HEK293 (cell line): ENCODE data around the gene ARID3B.

Experiments used
- CTCF ChIA-PET: fragments of 350-600 bp; formaldehyde crosslinking; extraction: SDS; loops from one replicate; lab custom pipeline; 2021; ENCODE audit warnings: antibody characterized with exemption; lab: Yijun Ruan, JAX
- POLR2A ChIA-PET: fragments of 300-600 bp; formaldehyde crosslinking; extraction: SDS; loops from one replicate; lab custom pipeline; 2020; ENCODE audit warnings: antibody characterized with exemption, inconsistent platforms; lab: Yijun Ruan, JAX
- H3K27ac ChIP-seq: fragments of 200-500 bp; sonication (Bioruptor generic); 2 replicates; pipeline ENCODE4 v1.5.1; 2014; ENCODE audit warnings: low read depth, low read length, control low read depth, inconsistent platforms; ENCODE audit errors: extremely low read depth
- H3K36me3 ChIP-seq, 2 experiments: fragments of 200-500 bp in 1 of 2; sonication (Bioruptor generic) in 1 of 2; 1 replicate in 1 of 2; 2 replicates in 1 of 2; pipeline ENCODE4 v1.5.1; 2014 to 2017; ENCODE audit warnings: inconsistent platforms in 2 of 2, low read length in 2 of 2; ENCODE audit not compliant: control insufficient read depth in 2 of 2, insufficient read depth in 1 of 2
- H3K4me1 ChIP-seq: fragments of 200-500 bp; sonication (Bioruptor generic); 2 replicates; pipeline ENCODE4 v1.5.1; 2014; ENCODE audit warnings: mild to moderate bottlenecking, low read length, inconsistent platforms; ENCODE audit not compliant: control insufficient read depth, insufficient read depth
- H3K4me3 ChIP-seq: 2 replicates; pipeline ENCODE4 v1.5.1; 2011; ENCODE audit warnings: low read depth, mild to moderate bottlenecking, control low read depth, low read length, moderate library complexity
- H3K9me3 ChIP-seq: fragments of 200-500 bp; sonication (Bioruptor generic); 2 replicates; pipeline ENCODE4 v1.5.1; 2014; ENCODE audit warnings: low read depth, low read length, inconsistent platforms; ENCODE audit not compliant: control insufficient read depth, insufficient read depth
- HOXC10 ChIP-seq: sonication (generic); formaldehyde crosslinking; IDR thresholded peaks from 2 replicates; pipeline ENCODE4 v1.8.1; 2023; ENCODE audit warnings: mild to moderate bottlenecking, missing genetic modification reagents
- MYNN ChIP-seq: fragments of 450-650 bp; formaldehyde crosslinking; IDR thresholded peaks from 2 replicates; pipeline ENCODE4 v1.5.1; 2016; ENCODE audit warnings: missing biosample characterization, missing genetic modification characterization, borderline replicate concordance
- PRDM1 ChIP-seq: fragments of 450-650 bp; formaldehyde crosslinking; IDR thresholded peaks from 2 replicates; pipeline ENCODE4; 2016; ENCODE audit warnings: missing biosample characterization, missing genetic modification characterization
- TRIM28 ChIP-seq: IDR thresholded peaks from 2 replicates; pipeline ENCODE4 v1.6.1; 2011; ENCODE audit warnings: low read length, control low read depth, borderline replicate concordance
- YY2 ChIP-seq: fragments of 450-650 bp; formaldehyde crosslinking; IDR thresholded peaks from 2 replicates; pipeline ENCODE4 v1.5.1; 2016; ENCODE audit warnings: missing biosample characterization, missing genetic modification characterization
- ZBTB21 ChIP-seq: fragments of 450-650 bp; formaldehyde crosslinking; IDR thresholded peaks from 2 replicates; pipeline ENCODE4 v1.5.1; 2017; ENCODE audit warnings: missing biosample characterization, missing genetic modification characterization
- ZIC2 ChIP-seq: fragments of 450-650 bp; formaldehyde crosslinking; IDR thresholded peaks from 2 replicates; pipeline ENCODE4 v1.5.1; 2016; ENCODE audit warnings: missing biosample characterization, missing genetic modification characterization
- ZNF2 ChIP-seq: fragments of 450-650 bp; formaldehyde crosslinking; IDR thresholded peaks from 2 replicates; pipeline ENCODE4 v1.5.1; 2016; ENCODE audit warnings: missing biosample characterization, missing genetic modification characterization
- ZNF223 ChIP-seq: fragments of 450-650 bp; formaldehyde crosslinking; IDR thresholded peaks from 2 replicates; pipeline ENCODE4 v1.5.1; 2016; ENCODE audit warnings: missing biosample characterization, missing genetic modification characterization
- ZNF341 ChIP-seq: fragments of 450-650 bp; formaldehyde crosslinking; IDR thresholded peaks from 2 replicates; pipeline ENCODE4; 2016; ENCODE audit warnings: low read depth, missing biosample characterization, missing genetic modification characterization
- ZNF423 ChIP-seq: fragments of 450-650 bp; formaldehyde crosslinking; IDR thresholded peaks from 2 replicates; pipeline ENCODE4 v1.5.1; 2016; ENCODE audit warnings: missing biosample characterization, missing genetic modification characterization
- ZNF560 ChIP-seq: fragments of 450-650 bp; formaldehyde crosslinking; IDR thresholded peaks from 2 replicates; pipeline ENCODE4 v1.5.1; 2017; ENCODE audit warnings: missing biosample characterization, missing genetic modification characterization, borderline replicate concordance
- ZNF610 ChIP-seq: fragments of 450-650 bp; formaldehyde crosslinking; IDR thresholded peaks from 2 replicates; pipeline ENCODE4 v1.5.1; 2016; ENCODE audit warnings: missing biosample characterization, missing genetic modification characterization, borderline replicate concordance
- ZNF626 ChIP-seq: fragments of 450-650 bp; sonication (Bioruptor Pico); formaldehyde crosslinking; IDR thresholded peaks from 2 replicates; pipeline ENCODE4 v1.5.1; 2018; ENCODE audit warnings: missing biosample characterization, missing genetic modification characterization, inconsistent platforms
- ZNF629 ChIP-seq: fragments of 450-650 bp; formaldehyde crosslinking; IDR thresholded peaks from 2 replicates; pipeline ENCODE4 v1.5.1; 2017; ENCODE audit warnings: missing biosample characterization, missing genetic modification characterization
- ZNF660 ChIP-seq: fragments of 450-650 bp; IDR thresholded peaks from 2 replicates; pipeline ENCODE4 v1.5.1; 2018; ENCODE audit warnings: missing biosample characterization, mild to moderate bottlenecking, missing genetic modification characterization
- ZNF701 ChIP-seq: fragments of 450-650 bp; formaldehyde crosslinking; IDR thresholded peaks from 2 replicates; pipeline ENCODE4 v1.5.1; 2016; ENCODE audit warnings: missing biosample characterization, missing genetic modification characterization
- ZSCAN18 ChIP-seq: fragments of 450-650 bp; formaldehyde crosslinking; IDR thresholded peaks from 2 replicates; pipeline ENCODE4 v1.5.1; 2016; ENCODE audit warnings: missing biosample characterization, missing genetic modification characterization
- ZSCAN23 ChIP-seq: fragments of 450-650 bp; formaldehyde crosslinking; IDR thresholded peaks from 2 replicates; pipeline ENCODE4 v1.5.1; 2016; ENCODE audit warnings: missing biosample characterization, missing genetic modification characterization
- TF ChIP-seq, protein P1 (sequence below): fragments of 450-650 bp; formaldehyde crosslinking; IDR thresholded peaks from 2 replicates; pipeline ENCODE4 v1.5.1; 2016; ENCODE audit warnings: missing biosample characterization, missing genetic modification characterization, borderline replicate concordance

ARID3B gene

GRCh38 chr15:74545776-74546656 lies 5.0 kb downstream of the ARID3B start (continued):
- peak; percentile 78; the same call in 1 of the 2 replicates for TF ChIP-seq MYNN (tag by site-specific recombination)
- peak; percentile 90 for TF ChIP-seq TRIM28
- no peak for TF ChIP-seq ZNF560
- TF ChIP-seq ZIC2 (tag by site-specific recombination) = peak; percentile 99
- peak; percentile 92 for TF ChIP-seq ZSCAN18 (tag by site-specific recombination)
- peak; percentile 98 for TF ChIP-seq ZNF2 (tag by site-specific recombination)
- peak; percentile 95 for TF ChIP-seq PRDM1 (tag by site-specific recombination)
- peak; percentile 96 for TF ChIP-seq ZNF610 (tag by site-specific recombination)
- peak; percentile 94 for TF ChIP-seq ZNF423 (tag by site-specific recombination)

DNA sequence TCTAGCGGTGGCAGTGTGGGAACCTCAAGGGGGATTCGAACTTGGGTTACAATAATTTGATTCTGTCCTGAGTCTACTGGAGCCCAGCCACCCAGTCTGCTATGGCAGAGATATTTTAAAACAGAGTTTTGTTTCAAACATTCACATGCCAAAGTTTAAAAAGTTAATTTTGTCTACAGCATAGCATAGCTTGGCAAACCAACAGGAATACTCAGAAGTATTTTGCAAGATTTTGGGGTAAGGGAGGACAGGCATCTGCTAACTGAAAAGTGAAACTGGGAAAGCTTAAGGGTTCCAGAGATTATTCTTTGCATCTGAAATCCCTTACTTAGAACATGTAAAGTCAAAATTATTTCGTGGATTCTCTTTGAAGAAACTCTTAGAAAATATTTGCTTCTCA lies 6.6 kb downstream of the ARID3B start:
- Histone ChIP-seq H3K4me3 (no peak overlapping the region), H3K36me3 (peaks cover 19 to 56% of the 10 kb centered on the region in 2 experiments), H3K27ac (no peak overlapping the region), H3K9me3 (no peaks in the 10 kb centered on the region), H3K4me1 (peaks cover 26% of the 10 kb centered on the region)
- CTCF ChIA-PET = interaction anchor here (3.3 kb wide), 1 partner anchor 109 kb away, joined by 14 read pairs; no protein-coding TSS in a partner anchor
- POLR2A ChIA-PET = no interaction called here
- no peak for TF ChIP-seq ZNF629 (tag by site-specific recombination)
- no peak for TF ChIP-seq ZNF341 (tag by site-specific recombination)
- TF ChIP-seq ZNF626 (tag by site-specific recombination) = no peak
- no peak for TF ChIP-seq ZNF423 (tag by site-specific recombination)
- TF ChIP-seq ZSCAN18 (tag by site-specific recombination) = no peak
- TF ChIP-seq ZBTB21 (tag by site-specific recombination) = no peak
- TF ChIP-seq, protein P1, sequence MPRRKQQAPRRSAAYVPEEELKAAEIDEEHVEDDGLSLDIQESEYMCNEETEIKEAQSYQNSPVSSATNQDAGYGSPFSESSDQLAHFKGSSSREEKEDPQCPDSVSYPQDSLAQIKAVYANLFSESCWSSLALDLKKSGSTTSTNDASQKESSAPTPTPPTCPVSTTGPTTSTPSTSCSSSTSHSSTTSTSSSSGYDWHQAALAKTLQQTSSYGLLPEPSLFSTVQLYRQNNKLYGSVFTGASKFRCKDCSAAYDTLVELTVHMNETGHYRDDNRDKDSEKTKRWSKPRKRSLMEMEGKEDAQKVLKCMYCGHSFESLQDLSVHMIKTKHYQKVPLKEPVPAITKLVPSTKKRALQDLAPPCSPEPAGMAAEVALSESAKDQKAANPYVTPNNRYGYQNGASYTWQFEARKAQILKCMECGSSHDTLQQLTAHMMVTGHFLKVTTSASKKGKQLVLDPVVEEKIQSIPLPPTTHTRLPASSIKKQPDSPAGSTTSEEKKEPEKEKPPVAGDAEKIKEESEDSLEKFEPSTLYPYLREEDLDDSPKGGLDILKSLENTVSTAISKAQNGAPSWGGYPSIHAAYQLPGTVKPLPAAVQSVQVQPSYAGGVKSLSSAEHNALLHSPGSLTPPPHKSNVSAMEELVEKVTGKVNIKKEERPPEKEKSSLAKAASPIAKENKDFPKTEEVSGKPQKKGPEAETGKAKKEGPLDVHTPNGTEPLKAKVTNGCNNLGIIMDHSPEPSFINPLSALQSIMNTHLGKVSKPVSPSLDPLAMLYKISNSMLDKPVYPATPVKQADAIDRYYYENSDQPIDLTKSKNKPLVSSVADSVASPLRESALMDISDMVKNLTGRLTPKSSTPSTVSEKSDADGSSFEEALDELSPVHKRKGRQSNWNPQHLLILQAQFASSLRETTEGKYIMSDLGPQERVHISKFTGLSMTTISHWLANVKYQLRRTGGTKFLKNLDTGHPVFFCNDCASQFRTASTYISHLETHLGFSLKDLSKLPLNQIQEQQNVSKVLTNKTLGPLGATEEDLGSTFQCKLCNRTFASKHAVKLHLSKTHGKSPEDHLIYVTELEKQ (tag by site-specific recombination) = no peak
- no peak for TF ChIP-seq ZNF660 (tag by site-specific recombination)
- TF ChIP-seq ZNF223 = no peak
- no peak for TF ChIP-seq ZNF701 (tag by site-specific recombination)
- no peak for TF ChIP-seq HOXC10 (CRISPR knock-in tag)
- no peak for TF ChIP-seq ZSCAN23 (tag by site-specific recombination)
- TF ChIP-seq YY2 (tag by site-specific recombination) = no peak
